HCT116 (cell line): ENCODE data around the gene GNG4. TPM values are rescaled to one million over a fixed set of nuclear protein-coding genes. Genes with fewer than 3 reads are reported as not detected.
A peak's percentile ranks its signal among the peaks of the same experiment; 100 is the strongest.

Experiments used
- ATAC-seq: fragments of 200-7000 bp; cut with Tn5 transposase; 2 replicates; pipeline ENCODE4 v1.9.1; 2020; ENCODE audit warnings: mild to moderate bottlenecking, moderate library complexity
- BruUV-seq: library from RNA; stranded (reverse); fragments of 400-500 nt; replicated peaks from 2 replicates; lab custom pipeline; 2021; lab: Mats Ljungman, UMichigan
- CTCF ChIA-PET: fragments of 300-600 bp; sonication (Branson Sonifier 250); formaldehyde crosslinking; loops from one replicate; lab custom pipeline; 2021; ENCODE audit warnings: antibody characterized with exemption; lab: Charles Lee
- POLR2A ChIA-PET: fragments of 300-600, 350-600 bp; sonication (Branson Sonifier 250); formaldehyde crosslinking; loops from one replicate; lab custom pipeline; 2021; ENCODE audit warnings: antibody characterized with exemption; lab: Charles Lee
- RAD21 ChIA-PET, 2 experiments: fragments of 300-600 bp; sonication (Branson Sonifier 250); formaldehyde crosslinking; loops; one replicate each; lab custom pipeline; 2023; ENCODE audit warnings: low total read pairs in 2 of 2; ENCODE audit not compliant: uncharacterized antibody in 2 of 2, unreplicated experiment in 2 of 2, low non-redundant PET in 1 of 2; lab: Charles Lee
- DNase-seq: peaks from one replicate; pipeline ENCODE4 v3.0.0-alpha.2; 2010; ENCODE audit warnings: low read depth, low spot score
- H2AFZ ChIP-seq: fragments of 200-600 bp; shearing (Covaris generic), sonication (generic); 2 replicates; pipeline ENCODE4 v1.6.1; 2017; ENCODE audit warnings: low read depth, mixed run types, mixed read lengths, antibody characterized with exemption, low read length; ENCODE audit not compliant: poor library complexity, severe bottlenecking
- H3K27ac ChIP-seq: 2 replicates; pipeline ENCODE4 v1.5.1; 2012; ENCODE audit warnings: low read depth, low read length
- H3K27me3 ChIP-seq: fragments of 200-600 bp; sonication (generic); 2 replicates; pipeline ENCODE4 v1.6.1; 2016; ENCODE audit warnings: mixed run types, low read length, mixed read lengths; ENCODE audit not compliant: insufficient read depth
- H3K36me3 ChIP-seq, 2 experiments: fragments of 200-500 bp in 1 of 2; fragments of 200-600 bp in 1 of 2; sonication (Bioruptor generic) in 1 of 2; sonication (generic) in 1 of 2; 2 replicates each; pipeline versions ENCODE4 v1.5.1 to v1.6.1; 2014 to 2016; ENCODE audit warnings: low read length in 2 of 2, inconsistent platforms in 1 of 2, mixed read lengths in 1 of 2, mixed run types in 1 of 2; ENCODE audit not compliant: insufficient read depth in 2 of 2, control insufficient read depth in 1 of 2
- H3K4me1 ChIP-seq, 2 experiments: fragments of 200-600 bp in 1 of 2; sonication (generic) in 1 of 2; 2 replicates each; pipeline versions ENCODE4 v1.5.1 to v1.6.1; 2012 to 2017; ENCODE audit warnings: low read length in 2 of 2, inconsistent platforms in 1 of 2, mild to moderate bottlenecking in 1 of 2, mixed read lengths in 1 of 2, mixed run types in 1 of 2, moderate library complexity in 1 of 2; ENCODE audit not compliant: insufficient read depth in 2 of 2, control insufficient read depth in 1 of 2
- H3K4me2 ChIP-seq: fragments of 200-600 bp; sonication (generic); 2 replicates; pipeline ENCODE4 v1.6.1; 2017; ENCODE audit warnings: mixed run types, low read length, mixed read lengths
- H3K4me3 ChIP-seq, 2 experiments: fragments of 200-600 bp in 1 of 2; sonication (generic) in 1 of 2; replicated peaks in 1 of 2; 2 replicates each; pipeline ENCODE4 v1.5.1; 2011 to 2016; ENCODE audit warnings: low read length in 2 of 2, control low read depth in 1 of 2, low read depth in 1 of 2, mild to moderate bottlenecking in 1 of 2, mixed read lengths in 1 of 2, mixed run types in 1 of 2
- H3K79me2 ChIP-seq: fragments of 200-600 bp; sonication (generic); 2 replicates; pipeline ENCODE4 v1.6.1; 2017; ENCODE audit warnings: mild to moderate bottlenecking, mixed run types, low read length, moderate library complexity, mixed read lengths; ENCODE audit not compliant: insufficient read depth
- H3K9ac ChIP-seq: fragments of 200-600 bp; sonication (generic); 2 replicates; pipeline ENCODE4 v1.6.1; 2016; ENCODE audit warnings: low read length, mixed read lengths
- H3K9me2 ChIP-seq: fragments of 200-600 bp; sonication (generic), shearing (Covaris generic); 2 replicates; pipeline ENCODE4 v1.6.1; 2017; ENCODE audit warnings: mixed run types, mild to moderate bottlenecking, moderate library complexity; ENCODE audit not compliant: insufficient read depth
- H3K9me3 ChIP-seq, 2 experiments: fragments of 200-500 bp in 1 of 2; fragments of 200-600 bp in 1 of 2; sonication (Bioruptor generic) in 1 of 2; sonication (generic) in 1 of 2; 2 replicates each; pipeline ENCODE4 v1.6.1; 2014 to 2017; ENCODE audit warnings: low read length in 2 of 2, mixed read lengths in 2 of 2, inconsistent platforms in 1 of 2, low read depth in 1 of 2, mild to moderate bottlenecking in 1 of 2, mixed run types in 1 of 2, moderate library complexity in 1 of 2; ENCODE audit not compliant: control insufficient read depth in 1 of 2, insufficient read depth in 1 of 2
- H4K20me1 ChIP-seq: fragments of 200-600 bp; sonication (generic), shearing (Covaris generic); 2 replicates; pipeline ENCODE4 v1.6.1; 2017; ENCODE audit warnings: mixed run types, mild to moderate bottlenecking, moderate library complexity; ENCODE audit not compliant: insufficient read depth
- CEBPB ChIP-seq: IDR thresholded peaks from 2 replicates; pipeline ENCODE4 v1.6.1; 2012; ENCODE audit warnings: low read depth
- CTCF ChIP-seq, 3 experiments: fragments of 200-600 bp in 1 of 3; sonication (generic) in 1 of 3; IDR thresholded peaks in 2 of 3; conservative IDR thresholded peaks in 1 of 3; 2 replicates each; pipeline ENCODE4 v1.5.1; 2012 to 2017; ENCODE audit warnings: low read depth in 2 of 3, low read length in 2 of 3, antibody characterized with exemption in 1 of 3, borderline replicate concordance in 1 of 3, control low read depth in 1 of 3, mild to moderate bottlenecking in 1 of 3, mixed read lengths in 1 of 3, mixed run types in 1 of 3, moderate library complexity in 1 of 3; ENCODE audit not compliant: insufficient read depth in 1 of 3
- EGR1 ChIP-seq: IDR thresholded peaks from 2 replicates; pipeline ENCODE4 v1.6.1; 2012; ENCODE audit warnings: low read depth
- ELF1 ChIP-seq: IDR thresholded peaks from 2 replicates; pipeline ENCODE4 v1.6.1; 2012; ENCODE audit warnings: low read depth, borderline replicate concordance
- FOSL1 ChIP-seq: IDR thresholded peaks from 2 replicates; pipeline ENCODE4 v1.6.1; 2012; ENCODE audit warnings: low read depth
- MAX ChIP-seq: IDR thresholded peaks from 2 replicates; pipeline ENCODE4 v1.6.1; 2012
- RAD21 ChIP-seq: IDR thresholded peaks from 2 replicates; pipeline ENCODE4 v1.6.1; 2012; ENCODE audit warnings: low read depth, mild to moderate bottlenecking
- SIN3A ChIP-seq: IDR thresholded peaks from 2 replicates; pipeline ENCODE4 v1.6.1; 2012; ENCODE audit warnings: low read depth
- YY1 ChIP-seq: IDR thresholded peaks from 2 replicates; pipeline ENCODE4 v1.6.1; 2011; ENCODE audit warnings: low read length, low read depth, moderate library complexity, mild to moderate bottlenecking; ENCODE audit not compliant: insufficient replicate concordance; ENCODE audit errors: extremely low read depth
- ZBTB33 ChIP-seq: IDR thresholded peaks from 2 replicates; pipeline ENCODE4 v1.6.1; 2011; ENCODE audit warnings: mild to moderate bottlenecking, low read length, moderate library complexity; ENCODE audit not compliant: insufficient replicate concordance; ENCODE audit errors: extremely low read depth
- ZNF274 ChIP-seq: fragments of 200-500 bp; sonication (Bioruptor generic); IDR thresholded peaks from 2 replicates; pipeline ENCODE4 v1.6.1; 2014; ENCODE audit warnings: mild to moderate bottlenecking, low read depth, low read length, inconsistent platforms
- intact Hi-C: fragments of 100-400 bp; cut with micrococcal nuclease; formaldehyde crosslinking; loops from 2 replicates; pipeline ENCODE4 v1.10.0; 2022
- total RNA-seq: library from RNA; stranded (reverse); gene quantifications from one replicate; pipeline ENCODE4 v1.2.1, GENCODE V29; 2021; ENCODE audit not compliant: unreplicated experiment

The GNG4 gene
- total RNA-seq, 1 experiment from 2014 or later = 10.6 TPM

DNA sequence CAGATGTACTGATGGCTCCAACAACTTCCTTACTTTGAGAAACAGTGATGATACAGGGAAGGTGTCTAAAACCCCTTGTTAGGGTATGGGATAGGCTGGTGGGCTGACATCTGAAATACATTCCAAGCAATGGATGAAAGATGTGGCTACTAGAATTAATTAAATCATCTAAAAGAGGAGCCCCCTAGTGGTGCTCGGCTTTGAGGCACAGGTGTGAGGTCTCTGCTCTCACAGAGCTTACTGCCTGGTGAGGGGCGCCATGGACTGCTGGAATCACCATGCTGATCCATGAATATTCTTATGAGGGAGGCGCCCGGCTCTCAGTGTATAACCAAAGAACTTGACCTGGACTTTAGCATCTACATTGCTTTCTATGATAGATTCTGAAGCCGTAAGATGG lies 48.5 kb downstream of the GNG4 start:
- Histone ChIP-seq H3K27ac (no peak overlapping the region), H3K9me3 (no peaks in the 10 kb centered on the region), H3K4me3 (no peak overlapping the region), H3K9me2 (no peaks in the 10 kb centered on the region), H3K79me2 (no peaks in the 10 kb centered on the region), H3K36me3 (no peaks in the 10 kb centered on the region), H3K4me1 (peaks cover 0 to 5% of the 10 kb centered on the region in 2 experiments; a peak in 1 of 4 replicates), H3K9ac (no peak overlapping the region), H3K27me3 (no peaks in the 10 kb centered on the region), H3K4me2 (no peak overlapping the region), H4K20me1 (no peaks in the 10 kb centered on the region), H2AFZ (no peak overlapping the region)
- ChIA-PET CTCF (interaction anchor here (0.6 to 2.3 kb wide), 22 partner anchors 9 to 371 kb away, joined by 3 to 21 read pairs (median 4); no protein-coding TSS in a partner anchor), POLR2A (no interaction called here), RAD21 (interaction anchor here in 1 of 2 experiments (1.1 kb wide), 1 partner anchor 242 kb away, joined by 3 read pairs; no protein-coding TSS in a partner anchor)
- ATAC-seq (peak; percentile 80), DNase-seq (no peak)
- BruUV-seq = no TSS peak
- intact Hi-C loops = loop anchor here (5.0 kb wide), 1 partner anchor 89 kb away; no protein-coding TSS in a partner anchor
- TF ChIP-seq ZNF274 (no peak), CTCF (IDR thresholded peaks at IDR 0.05 in 2 of 3, conservative IDR thresholded peaks at IDR 0.05 in 1 of 3; ENCODE audit: borderline replicate concordance in 1 of 3, insufficient read depth in 1 of 3, low read depth in 2 of 3, low read length in 2 of 3) (peak; percentile 50 to 72 (median 63); a peak in 5 of 6 replicates), CEBPB (no peak), RAD21 (peak; percentile 50)

DNA sequence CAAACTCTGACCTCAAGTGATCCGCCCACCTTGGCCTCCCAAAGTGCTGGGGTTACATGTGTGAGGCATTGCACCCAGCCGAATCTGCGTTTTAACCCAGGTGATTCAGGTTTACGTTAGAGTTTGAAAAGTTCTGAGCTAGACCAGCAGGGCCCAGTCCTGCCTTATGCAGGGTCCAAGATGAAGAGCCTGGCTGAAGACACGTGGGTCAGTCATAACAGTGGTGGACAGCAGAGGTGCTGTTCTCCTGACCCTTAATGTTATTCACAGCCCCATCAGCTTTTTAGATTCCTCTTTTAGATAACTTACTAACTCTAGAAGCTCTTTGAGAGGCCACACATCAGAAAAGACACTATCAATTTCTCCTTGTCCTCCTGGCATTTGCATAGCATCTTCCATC lies 50.0 kb downstream of the GNG4 start:
- POLR2A ChIA-PET = no interaction called here
- intact Hi-C loops = loop anchor here (2.0 to 5.0 kb wide), 2 partner anchors 131 to 373 kb away; no protein-coding TSS in a partner anchor
- TF ChIP-seq ELF1 (no peak), EGR1 (no peak), ZBTB33 (no peak), YY1 (no peak), FOSL1 (no peak), SIN3A (no peak), CTCF (IDR thresholded peaks at IDR 0.05 in 2 of 3, conservative IDR thresholded peaks at IDR 0.05 in 1 of 3; ENCODE audit: borderline replicate concordance in 1 of 3, insufficient read depth in 1 of 3, low read depth in 2 of 3, low read length in 2 of 3) (no peak), ZNF274 (no peak), MAX (no peak)

More for the DNA sequence above, 50.0 kb downstream of the GNG4 start:
- H3K9me3 ChIP-seq = no peaks in the 10 kb centered on the region
- CTCF ChIA-PET = interaction anchor here (1.0 to 2.5 kb wide), 6 partner anchors 14 to 495 kb away, joined by 3 to 21 read pairs (median 7); no protein-coding TSS in a partner anchor
- H3K79me2 ChIP-seq = no peaks in the 10 kb centered on the region
- no peak overlapping the region for H3K9ac ChIP-seq
- no TSS peak for BruUV-seq
- RAD21 ChIA-PET = interaction anchor here in 1 of 2 experiments (0.9 kb wide), 1 partner anchor 23 kb away, joined by 3 read pairs; no protein-coding TSS in a partner anchor
- H3K27me3 ChIP-seq = no peaks in the 10 kb centered on the region
- no peak overlapping the region for H2AFZ ChIP-seq
- H3K9me2 ChIP-seq = no peaks in the 10 kb centered on the region
- no peak overlapping the region for H3K27ac ChIP-seq
- H3K36me3 ChIP-seq = no peaks in the 10 kb centered on the region
- H3K4me1 ChIP-seq = peaks cover 0 to 5% of the 10 kb centered on the region in 2 experiments; a peak in 1 of 4 replicates
- no peak for ATAC-seq
- H3K4me3 ChIP-seq = no peak overlapping the region
- no peak for DNase-seq
- no peak overlapping the region for H3K4me2 ChIP-seq
- no peaks in the 10 kb centered on the region for H4K20me1 ChIP-seq
